Suprapubic skin (tissue), 4 donors: ENCODE data around the gene CDH4.

Experiments
- EP300 ChIP-seq: sonication (generic); formaldehyde crosslinking; IDR thresholded peaks from one replicate; pipeline ENCODE4 v1.6.1; 2017; ENCODE audit warnings: antibody characterized with exemption
- POLR2A ChIP-seq, 2 donors: fragments of 450-650 bp; IDR thresholded peaks; one replicate each; pipeline ENCODE4 v1.6.1; 2017; ENCODE audit warnings: antibody characterized with exemption in 2 of 2, mild to moderate bottlenecking in 2 of 2, moderate library complexity in 2 of 2
- POLR2AphosphoS5 ChIP-seq, 3 donors: sonication (generic); formaldehyde crosslinking; IDR thresholded peaks; one replicate each; pipeline ENCODE4 v1.6.1; 2017; ENCODE audit warnings: antibody characterized with exemption in 3 of 3
- TF ChIP-seq, protein P1 (sequence below), 2 donors: fragments of 200-600 bp in 1 of 2; fragments of 450-650 bp in 1 of 2; sonication (generic) in 1 of 2; IDR thresholded peaks; one replicate each; pipeline ENCODE4 v1.5.1; 2016 to 2019; ENCODE audit warnings: antibody characterized with exemption in 2 of 2, mild to moderate bottlenecking in 1 of 2, moderate library complexity in 1 of 2

- TF ChIP-seq, protein P1, sequence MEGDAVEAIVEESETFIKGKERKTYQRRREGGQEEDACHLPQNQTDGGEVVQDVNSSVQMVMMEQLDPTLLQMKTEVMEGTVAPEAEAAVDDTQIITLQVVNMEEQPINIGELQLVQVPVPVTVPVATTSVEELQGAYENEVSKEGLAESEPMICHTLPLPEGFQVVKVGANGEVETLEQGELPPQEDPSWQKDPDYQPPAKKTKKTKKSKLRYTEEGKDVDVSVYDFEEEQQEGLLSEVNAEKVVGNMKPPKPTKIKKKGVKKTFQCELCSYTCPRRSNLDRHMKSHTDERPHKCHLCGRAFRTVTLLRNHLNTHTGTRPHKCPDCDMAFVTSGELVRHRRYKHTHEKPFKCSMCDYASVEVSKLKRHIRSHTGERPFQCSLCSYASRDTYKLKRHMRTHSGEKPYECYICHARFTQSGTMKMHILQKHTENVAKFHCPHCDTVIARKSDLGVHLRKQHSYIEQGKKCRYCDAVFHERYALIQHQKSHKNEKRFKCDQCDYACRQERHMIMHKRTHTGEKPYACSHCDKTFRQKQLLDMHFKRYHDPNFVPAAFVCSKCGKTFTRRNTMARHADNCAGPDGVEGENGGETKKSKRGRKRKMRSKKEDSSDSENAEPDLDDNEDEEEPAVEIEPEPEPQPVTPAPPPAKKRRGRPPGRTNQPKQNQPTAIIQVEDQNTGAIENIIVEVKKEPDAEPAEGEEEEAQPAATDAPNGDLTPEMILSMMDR (IDR thresholded peaks at IDR 0.05): no peak
- TF ChIP-seq POLR2A (IDR thresholded peaks at IDR 0.05) (no peak), EP300 (no peak), POLR2AphosphoS5 (IDR thresholded peaks at IDR 0.05) (no peak)
Measured at GRCh38 chr20:61259741-61260140, 7.7 kb downstream of the CDH4 start.
